ENCODE results near the gene GUSB. TPM values are rescaled to one million over a fixed set of nuclear protein-coding genes. Genes with fewer than 3 reads are reported as not detected.

Gene GUSB
- polyA plus RNA-seq, 1 of the 3 experiments (the other 2 are of a cell fraction), result 96.9 TPM

DNA sequence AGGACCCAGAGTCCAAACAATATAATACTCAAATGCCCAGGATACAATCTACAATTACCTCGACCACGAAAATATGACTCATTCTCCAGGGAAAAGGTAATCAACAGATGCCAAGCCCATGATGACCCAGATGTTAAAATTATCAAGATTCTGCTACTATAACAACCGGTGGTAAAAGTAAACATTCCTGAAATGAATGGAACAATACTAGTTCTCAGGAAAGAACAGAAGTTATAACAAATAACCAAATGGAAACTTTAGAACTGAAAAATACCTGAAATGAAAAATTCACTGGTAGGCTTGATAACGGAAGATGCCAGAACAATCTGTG is 34.1 kb upstream of the GUSB start (continued):
- no peak for TF ChIP-seq FOXM1 (IDR thresholded peaks at IDR 0.05; ENCODE audit: low read depth)
- no peak for TF ChIP-seq SIN3A (IDR thresholded peaks at IDR 0.05; ENCODE audit: borderline replicate concordance, low read depth, low read length)
- TF ChIP-seq, protein P1, sequence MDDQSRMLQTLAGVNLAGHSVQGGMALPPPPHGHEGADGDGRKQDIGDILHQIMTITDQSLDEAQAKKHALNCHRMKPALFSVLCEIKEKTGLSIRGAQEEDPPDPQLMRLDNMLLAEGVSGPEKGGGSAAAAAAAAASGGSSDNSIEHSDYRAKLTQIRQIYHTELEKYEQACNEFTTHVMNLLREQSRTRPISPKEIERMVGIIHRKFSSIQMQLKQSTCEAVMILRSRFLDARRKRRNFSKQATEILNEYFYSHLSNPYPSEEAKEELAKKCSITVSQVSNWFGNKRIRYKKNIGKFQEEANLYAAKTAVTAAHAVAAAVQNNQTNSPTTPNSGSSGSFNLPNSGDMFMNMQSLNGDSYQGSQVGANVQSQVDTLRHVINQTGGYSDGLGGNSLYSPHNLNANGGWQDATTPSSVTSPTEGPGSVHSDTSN (IDR thresholded peaks at IDR 0.05), result no peak

DNA sequence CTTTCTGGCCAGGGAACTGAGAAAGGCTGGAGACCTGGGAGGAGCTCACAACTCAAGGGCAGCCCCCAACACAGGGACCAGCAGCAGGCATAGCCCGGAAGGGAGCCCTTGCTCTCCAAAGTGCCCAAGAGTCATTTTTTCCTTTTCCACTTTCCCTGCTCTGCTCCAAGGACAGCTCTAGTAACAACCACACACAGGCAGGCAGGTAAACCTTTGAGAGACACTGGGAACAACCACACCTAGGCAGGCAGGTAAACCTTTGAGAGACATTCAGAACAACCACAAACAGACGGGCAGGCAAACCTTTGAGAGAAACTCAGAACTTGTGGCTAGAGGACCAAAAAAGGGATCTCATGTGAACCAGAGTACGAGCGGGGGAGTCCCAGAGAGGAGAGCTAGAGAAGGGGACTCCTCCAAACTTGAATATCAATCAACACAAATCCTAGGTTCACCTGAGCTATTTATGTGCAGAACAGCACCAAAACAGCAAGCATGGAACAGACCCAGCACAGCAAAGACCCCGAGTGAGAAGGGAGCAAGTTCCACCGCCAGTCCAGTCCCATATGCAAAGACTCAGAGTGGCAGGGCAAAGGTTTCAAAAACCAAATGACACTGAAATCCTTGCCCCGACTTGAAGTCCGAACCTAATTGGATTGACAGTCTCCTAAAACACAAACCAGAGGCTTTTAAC is 33.6 kb upstream of the GUSB start:
- CTCF ChIA-PET, result interaction anchor here (1.4 to 1.5 kb wide), 2 partner anchors 9 to 15 kb away, joined by 4 to 6 read pairs; no protein-coding TSS in a partner anchor
- TF ChIP-seq, protein P2, sequence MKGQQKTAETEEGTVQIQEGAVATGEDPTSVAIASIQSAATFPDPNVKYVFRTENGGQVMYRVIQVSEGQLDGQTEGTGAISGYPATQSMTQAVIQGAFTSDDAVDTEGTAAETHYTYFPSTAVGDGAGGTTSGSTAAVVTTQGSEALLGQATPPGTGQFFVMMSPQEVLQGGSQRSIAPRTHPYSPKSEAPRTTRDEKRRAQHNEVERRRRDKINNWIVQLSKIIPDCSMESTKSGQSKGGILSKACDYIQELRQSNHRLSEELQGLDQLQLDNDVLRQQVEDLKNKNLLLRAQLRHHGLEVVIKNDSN (IDR thresholded peaks at IDR 0.05; ENCODE audit: borderline replicate concordance, low read depth), result no peak
- TF ChIP-seq CHD2 (IDR thresholded peaks at IDR 0.05; ENCODE audit: low read length, partially characterized antibody) (no peak), SIN3A (IDR thresholded peaks at IDR 0.05; ENCODE audit: borderline replicate concordance, low read depth, low read length) (no peak), YY1 (IDR thresholded peaks at IDR 0.05; ENCODE audit: low read depth) (no peak), RAD21 (IDR thresholded peaks at IDR 0.05; ENCODE audit: low read length) (no peak), GATA2 (CRISPR knock-in tag; IDR thresholded peaks at IDR 0.05) (no peak)
- TF ChIP-seq, protein P3, sequence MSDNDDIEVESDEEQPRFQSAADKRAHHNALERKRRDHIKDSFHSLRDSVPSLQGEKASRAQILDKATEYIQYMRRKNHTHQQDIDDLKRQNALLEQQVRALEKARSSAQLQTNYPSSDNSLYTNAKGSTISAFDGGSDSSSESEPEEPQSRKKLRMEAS (IDR thresholded peaks at IDR 0.05; ENCODE audit: low read depth), result no peak
- Histone ChIP-seq H3K27me3 (ENCODE audit: insufficient read depth) (no peaks in the 10 kb centered on the region), H2AFZ (ENCODE audit: low read depth) (no peak overlapping the region), H3K4me1 (ENCODE audit: control insufficient read depth in 1 of 2, insufficient read depth in 2 of 2, low read depth in 1 of 2, low read length in 1 of 2) (no peaks in the 10 kb centered on the region; a peak in 1 of 4 replicates), H3K79me2 (ENCODE audit: insufficient read depth) (no peaks in the 10 kb centered on the region), H3K9ac (no peak overlapping the region), H3K9me3 (no peaks in the 10 kb centered on the region), H3K36me3 (replicated peaks in 1 of 2; ENCODE audit: control insufficient read depth in 1 of 2, insufficient read depth in 2 of 2, low read length in 1 of 2) (no peaks in the 10 kb centered on the region), H3K9me2 (no peaks in the 10 kb centered on the region), H3K4me2 (no peak overlapping the region), H3K4me3 (ENCODE audit: low read depth in 2 of 2, low read length in 1 of 2) (no peak overlapping the region), H3F3A (replicated peaks; ENCODE audit: insufficient read depth) (no peaks in the 10 kb centered on the region), H4K20me1 (ENCODE audit: insufficient read depth) (no peaks in the 10 kb centered on the region), H3K27ac (ENCODE audit: low read depth in 2 of 2, low read length in 1 of 2) (no peak overlapping the region)
- POLR2A ChIA-PET, result no interaction called here
- 69% methylated on average over 8 of the region's 8 CpGs for WGBS (ENCODE audit: low lambda C conversion rate)
- DNase-seq, result no peak

DNA sequence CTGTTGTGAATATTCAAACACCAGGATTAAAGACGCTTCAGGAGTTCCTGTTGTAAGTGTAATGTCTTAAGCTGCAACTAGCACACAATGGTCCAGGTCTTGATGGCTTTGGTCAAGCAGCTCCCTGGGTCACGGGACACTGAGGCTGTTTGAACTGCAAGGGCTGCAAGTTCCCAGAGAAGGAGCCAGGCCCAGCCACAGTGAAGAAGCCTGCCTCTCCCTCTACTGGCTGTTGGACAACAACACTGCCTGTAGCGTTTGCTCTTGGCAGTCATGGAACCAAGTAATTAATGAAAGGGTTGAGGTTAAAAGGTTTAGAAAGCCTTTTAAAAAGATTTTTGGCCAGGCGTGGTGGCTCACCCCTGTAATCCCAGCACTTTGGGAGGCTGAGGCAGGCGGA is 31.9 kb upstream of the GUSB start:
- H3K9me3 ChIP-seq, result no peaks in the 10 kb centered on the region
- no peaks in the 10 kb centered on the region for H3K27me3 ChIP-seq (ENCODE audit: insufficient read depth)
- H3K27ac ChIP-seq (ENCODE audit: low read depth in 2 of 2, low read length in 1 of 2), result no peak overlapping the region; a peak in 1 of 4 replicates
- no peaks in the 10 kb centered on the region for H3K79me2 ChIP-seq (ENCODE audit: insufficient read depth)
- WGBS (ENCODE audit: low lambda C conversion rate), result 66% methylated on average over 5 of the region's 5 CpGs
- peak; percentile 49 for DNase-seq
- H3K4me1 ChIP-seq (ENCODE audit: control insufficient read depth in 1 of 2, insufficient read depth in 2 of 2, low read depth in 1 of 2, low read length in 1 of 2), result no peaks in the 10 kb centered on the region; a peak in 1 of 4 replicates
- H3F3A ChIP-seq (replicated peaks; ENCODE audit: insufficient read depth), result no peaks in the 10 kb centered on the region
- no peak overlapping the region for H3K4me3 ChIP-seq (ENCODE audit: low read depth in 2 of 2, low read length in 1 of 2)
- H3K4me2 ChIP-seq, result no peak overlapping the region
- no peaks in the 10 kb centered on the region for H3K36me3 ChIP-seq (replicated peaks in 1 of 2; ENCODE audit: control insufficient read depth in 1 of 2, insufficient read depth in 2 of 2, low read length in 1 of 2)
- ChIA-PET CTCF (interaction anchor here (0.8 to 1.7 kb wide), 4 partner anchors 8 to 15 kb away, joined by 3 to 7 read pairs (median 4); no protein-coding TSS in a partner anchor), POLR2A (no interaction called here)
- no peak overlapping the region for H3K9ac ChIP-seq
- no peaks in the 10 kb centered on the region for H3K9me2 ChIP-seq
- TF ChIP-seq YY1 (IDR thresholded peaks at IDR 0.05; ENCODE audit: low read depth) (no peak), SMC3 (IDR thresholded peaks at IDR 0.05; ENCODE audit: low read depth, low read length) (peak; percentile 75), EZH2phosphoT487 (IDR thresholded peaks at IDR 0.05; ENCODE audit: borderline replicate concordance, low read depth) (no peak), RFX5 (IDR thresholded peaks at IDR 0.05; ENCODE audit: low read length) (no peak), TCF12 (IDR thresholded peaks at IDR 0.05) (no peak), RXRA (IDR thresholded peaks at IDR 0.05; ENCODE audit: borderline replicate concordance, low read depth) (no peak), TEAD4 (IDR thresholded peaks at IDR 0.05; ENCODE audit: borderline replicate concordance, insufficient read depth) (no peak), RAD21 (IDR thresholded peaks at IDR 0.05; ENCODE audit: low read length) (peak; percentile 84)
- TF ChIP-seq, protein P1 (IDR thresholded peaks at IDR 0.05), result no peak
- TF ChIP-seq, protein P4, sequence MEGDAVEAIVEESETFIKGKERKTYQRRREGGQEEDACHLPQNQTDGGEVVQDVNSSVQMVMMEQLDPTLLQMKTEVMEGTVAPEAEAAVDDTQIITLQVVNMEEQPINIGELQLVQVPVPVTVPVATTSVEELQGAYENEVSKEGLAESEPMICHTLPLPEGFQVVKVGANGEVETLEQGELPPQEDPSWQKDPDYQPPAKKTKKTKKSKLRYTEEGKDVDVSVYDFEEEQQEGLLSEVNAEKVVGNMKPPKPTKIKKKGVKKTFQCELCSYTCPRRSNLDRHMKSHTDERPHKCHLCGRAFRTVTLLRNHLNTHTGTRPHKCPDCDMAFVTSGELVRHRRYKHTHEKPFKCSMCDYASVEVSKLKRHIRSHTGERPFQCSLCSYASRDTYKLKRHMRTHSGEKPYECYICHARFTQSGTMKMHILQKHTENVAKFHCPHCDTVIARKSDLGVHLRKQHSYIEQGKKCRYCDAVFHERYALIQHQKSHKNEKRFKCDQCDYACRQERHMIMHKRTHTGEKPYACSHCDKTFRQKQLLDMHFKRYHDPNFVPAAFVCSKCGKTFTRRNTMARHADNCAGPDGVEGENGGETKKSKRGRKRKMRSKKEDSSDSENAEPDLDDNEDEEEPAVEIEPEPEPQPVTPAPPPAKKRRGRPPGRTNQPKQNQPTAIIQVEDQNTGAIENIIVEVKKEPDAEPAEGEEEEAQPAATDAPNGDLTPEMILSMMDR (IDR thresholded peaks at IDR 0.05), result peak; percentile 60
- no peak overlapping the region for H2AFZ ChIP-seq (ENCODE audit: low read depth)
- H4K20me1 ChIP-seq (ENCODE audit: insufficient read depth), result no peaks in the 10 kb centered on the region
